A549 (cell line): ENCODE data around the gene FNIP1. TPM values are rescaled to one million over a fixed set of nuclear protein-coding genes. Genes with fewer than 3 reads are reported as not detected.

Experiments
- ATAC-seq, 2 experiments: fragments of 200-7000 bp in 1 of 2; fragments of >200 bp in 1 of 2; cut with Nextera tagmentation in 1 of 2; cut with Tn5 transposase in 1 of 2; 3 replicates each; pipeline versions ENCODE4 v1.8.0 to v1.9.1; 2018 to 2020; ENCODE audit warnings: mild to moderate bottlenecking in 1 of 2, moderate library complexity in 1 of 2
- CTCF ChIA-PET: fragments of 300-600 bp; sonication (Branson Sonifier 250); formaldehyde crosslinking; extraction: SDS; loops from one replicate; lab custom pipeline; 2021; ENCODE audit warnings: antibody characterized with exemption, inconsistent platforms; lab: Yijun Ruan, JAX
- POLR2A ChIA-PET: fragments of 350-600 bp; formaldehyde crosslinking; extraction: SDS; loops from one replicate; lab custom pipeline; 2021; ENCODE audit warnings: antibody characterized with exemption, inconsistent platforms; lab: Yijun Ruan, JAX
- DNase-seq, 2 experiments: peaks; one replicate each; pipeline versions ENCODE4 v3.0.0 to v3.0.0-alpha.2; 2011 to 2016; ENCODE audit warnings: low read depth in 1 of 2, low spot score in 1 of 2
- FAIRE-seq: peaks from 2 replicates; lab custom pipeline; 2011; peaks lifted over from hg19 to GRCh38; lab: Jason Lieb, UNC
- H3K27ac ChIP-seq, 2 experiments: fragments of >200 bp; sonication (Bioruptor Twin); formaldehyde crosslinking; 3 replicates each; pipeline ENCODE4 v1.5.1; 2016 to 2017
- H3K4me1 ChIP-seq: fragments of >200 bp; sonication (Bioruptor Twin); formaldehyde crosslinking; 3 replicates; pipeline ENCODE4 v1.6.1; 2016
- H3K4me2 ChIP-seq: fragments of >200 bp; sonication (Bioruptor Twin); formaldehyde crosslinking; 3 replicates; pipeline ENCODE4 v1.6.1; 2016
- H3K4me3 ChIP-seq: fragments of >200 bp; sonication (Bioruptor Twin); formaldehyde crosslinking; 3 replicates; pipeline ENCODE4 v1.5.1; 2016
- H3K9me3 ChIP-seq: fragments of >200 bp; sonication (Bioruptor Twin); formaldehyde crosslinking; 3 replicates; pipeline ENCODE4 v1.6.1; 2016
- ATOH8 ChIP-seq: fragments of 250-450 bp; sonication (Bioruptor Pico); IDR thresholded peaks from 2 replicates; pipeline ENCODE4 v1.5.0; 2020; ENCODE audit warnings: low read depth, mild to moderate bottlenecking, moderate library complexity
- CHD2 ChIP-seq: fragments of 150-350 bp; IDR thresholded peaks from 2 replicates; pipeline ENCODE4 v1.6.1; 2014; ENCODE audit warnings: low read length; ENCODE audit not compliant: partially characterized antibody
- ESRRA ChIP-seq: fragments of 150-350 bp; IDR thresholded peaks from 2 replicates; pipeline ENCODE4 v1.6.1; 2014; ENCODE audit warnings: mild to moderate bottlenecking, low read length, borderline replicate concordance
- FOXS1 ChIP-seq: fragments of 250-450 bp; sonication (Bioruptor Pico); IDR thresholded peaks from 2 replicates; pipeline ENCODE4 v1.5.0; 2020; ENCODE audit warnings: mild to moderate bottlenecking, moderate library complexity
- HDAC2 ChIP-seq: fragments of 200-600 bp; sonication (generic); IDR thresholded peaks from 2 replicates; pipeline ENCODE4 v1.6.1; 2016
- HMGXB4 ChIP-seq: fragments of 250-450 bp; sonication (Bioruptor Pico); IDR thresholded peaks from 2 replicates; pipeline ENCODE4 v1.5.0; 2021; ENCODE audit warnings: mild to moderate bottlenecking, moderate library complexity, borderline replicate concordance
- HOXB13 ChIP-seq: fragments of 250-450 bp; sonication (Bioruptor Pico); IDR thresholded peaks from 2 replicates; pipeline ENCODE4 v1.5.0; 2020; ENCODE audit warnings: low read depth, mild to moderate bottlenecking, moderate library complexity
- HOXB5 ChIP-seq: fragments of 250-450 bp; sonication (Bioruptor Pico); IDR thresholded peaks from 2 replicates; pipeline ENCODE4 v1.5.0; 2020; ENCODE audit warnings: mild to moderate bottlenecking, moderate library complexity
- KDM5A ChIP-seq: fragments of 200-600 bp; sonication (generic); IDR thresholded peaks from 2 replicates; pipeline ENCODE4 v1.6.1; 2016; ENCODE audit warnings: antibody characterized with exemption, mild to moderate bottlenecking
- MAFK ChIP-seq: fragments of 450-650 bp; IDR thresholded peaks from 2 replicates; pipeline ENCODE4 v1.6.1; 2014; ENCODE audit not compliant: partially characterized antibody
- MAZ ChIP-seq: fragments of 150-350 bp; IDR thresholded peaks from 2 replicates; pipeline ENCODE4 v1.6.1; 2014; ENCODE audit warnings: antibody characterized with exemption, low read depth, low read length, borderline replicate concordance
- NFE2L2 ChIP-seq: fragments of 150-350 bp; conservative IDR thresholded peaks from 2 replicates; pipeline ENCODE4 v1.6.1; 2014; ENCODE audit warnings: low read length
- NPAS2 ChIP-seq: fragments of 250-450 bp; sonication (Bioruptor Pico); IDR thresholded peaks from 2 replicates; pipeline ENCODE4 v1.8.0; 2022; ENCODE audit warnings: mild to moderate bottlenecking, moderate library complexity, borderline replicate concordance
- PBX3 ChIP-seq: IDR thresholded peaks from 2 replicates; pipeline ENCODE4 v1.6.1; 2012
- POLR2AphosphoS2 ChIP-seq: conservative IDR thresholded peaks from 2 replicates; pipeline ENCODE4 v1.6.1; 2012; ENCODE audit warnings: low read length, improper control_type of control experiment, inconsistent platforms
- ZFP36 ChIP-seq: fragments of 450-650 bp; IDR thresholded peaks from 2 replicates; pipeline ENCODE4 v1.6.1; 2014; ENCODE audit warnings: borderline replicate concordance; ENCODE audit not compliant: partially characterized antibody
- ZSCAN20 ChIP-seq: fragments of 250-450 bp; sonication (Bioruptor Pico); IDR thresholded peaks from 2 replicates; pipeline ENCODE4 v1.8.0; 2022; ENCODE audit warnings: mild to moderate bottlenecking, moderate library complexity
- WGBS: methylation state at CpG from one replicate; pipeline ENCODE4 v1.1.6; 2017; ENCODE audit errors: missing lambda C conversion rate; 5-methylcytosine and 5-hydroxymethylcytosine counted together
- polyA plus RNA-seq, 4 experiments: library from polyadenylated mRNA; depleted of rRNA in 3 of 4; stranded (reverse); fragments of >200 nt; fragmentation: RNase III in 1 of 4; extraction: RNeasy Plus Mini Kit Qiagen cat#74134 plus additional on column Dnase treatment in 1 of 4; gene quantifications; 2 replicates in 3 of 4; 3 replicates in 1 of 4; pipeline ENCODE4 v1.2.3, GENCODE V29; 2011 to 2017
- TF ChIP-seq, protein P1 (sequence below): fragments of >200 bp; sonication (Bioruptor Twin); formaldehyde crosslinking; IDR thresholded peaks from 3 replicates; pipeline ENCODE4 v1.6.1; 2016
- TF ChIP-seq, protein P2 (sequence below): IDR thresholded peaks from 2 replicates; pipeline ENCODE4 v1.6.1; 2012

FNIP1 gene
- polyA plus RNA-seq, 2 of the 4 experiments (the other 2 are of a cell fraction), result 7.5 to 9.6 TPM

DNA sequence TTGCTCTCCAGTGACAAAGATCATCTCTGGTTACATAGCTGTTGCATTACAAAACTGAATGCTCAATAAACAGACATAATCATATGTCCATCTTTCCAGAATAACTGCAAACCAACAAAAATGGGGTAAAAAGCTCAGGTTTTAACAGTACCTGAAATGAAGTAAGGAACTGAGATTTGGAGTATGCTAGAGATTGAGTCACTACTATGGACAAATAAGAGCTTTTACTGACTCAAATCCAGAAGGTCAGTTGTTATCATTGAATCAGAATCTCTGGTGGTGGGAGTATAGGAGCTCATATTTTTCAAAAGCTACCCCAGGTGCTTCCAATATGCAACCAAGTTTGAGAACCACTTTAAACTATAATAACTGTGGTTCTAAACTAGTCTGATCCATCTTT lies 157.7 kb downstream of the FNIP1 start:
- FAIRE-seq (no peak), DNase-seq (no peak)
- CTCF ChIA-PET, result interaction anchor here (0.5 kb wide), 1 partner anchor 12 kb away, joined by 3 read pairs; no protein-coding TSS in a partner anchor
- H3K4me1 ChIP-seq, result peaks cover 9% of the 10 kb centered on the region
- TF ChIP-seq PBX3 (no peak), ATOH8 (CRISPR knock-in tag) (no peak), HOXB13 (no peak), FOXS1 (CRISPR knock-in tag) (no peak), KDM5A (no peak), NFE2L2 (no peak), HDAC2 (no peak), MAFK (no peak), ESRRA (no peak), ZSCAN20 (CRISPR knock-in tag) (no peak), POLR2AphosphoS2 (no peak), HOXB5 (CRISPR knock-in tag) (no peak), ZFP36 (no peak), NPAS2 (CRISPR knock-in tag) (no peak), MAZ (no peak)
- TF ChIP-seq, protein P1, sequence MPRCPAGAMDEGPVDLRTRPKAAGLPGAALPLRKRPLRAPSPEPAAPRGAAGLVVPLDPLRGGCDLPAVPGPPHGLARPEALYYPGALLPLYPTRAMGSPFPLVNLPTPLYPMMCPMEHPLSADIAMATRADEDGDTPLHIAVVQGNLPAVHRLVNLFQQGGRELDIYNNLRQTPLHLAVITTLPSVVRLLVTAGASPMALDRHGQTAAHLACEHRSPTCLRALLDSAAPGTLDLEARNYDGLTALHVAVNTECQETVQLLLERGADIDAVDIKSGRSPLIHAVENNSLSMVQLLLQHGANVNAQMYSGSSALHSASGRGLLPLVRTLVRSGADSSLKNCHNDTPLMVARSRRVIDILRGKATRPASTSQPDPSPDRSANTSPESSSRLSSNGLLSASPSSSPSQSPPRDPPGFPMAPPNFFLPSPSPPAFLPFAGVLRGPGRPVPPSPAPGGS, result no peak
- TF ChIP-seq, protein P2, sequence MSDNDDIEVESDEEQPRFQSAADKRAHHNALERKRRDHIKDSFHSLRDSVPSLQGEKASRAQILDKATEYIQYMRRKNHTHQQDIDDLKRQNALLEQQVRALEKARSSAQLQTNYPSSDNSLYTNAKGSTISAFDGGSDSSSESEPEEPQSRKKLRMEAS, result no peak
- TF ChIP-seq, all 56 proteins: peak for 0
- Histone ChIP-seq H3K4me2 (no peak overlapping the region), H3K4me3 (no peak overlapping the region), H3K9me3 (no peaks in the 10 kb centered on the region), H3K27ac (no peak overlapping the region)
- ATAC-seq, result no peak
- POLR2A ChIA-PET, result no interaction called here

DNA sequence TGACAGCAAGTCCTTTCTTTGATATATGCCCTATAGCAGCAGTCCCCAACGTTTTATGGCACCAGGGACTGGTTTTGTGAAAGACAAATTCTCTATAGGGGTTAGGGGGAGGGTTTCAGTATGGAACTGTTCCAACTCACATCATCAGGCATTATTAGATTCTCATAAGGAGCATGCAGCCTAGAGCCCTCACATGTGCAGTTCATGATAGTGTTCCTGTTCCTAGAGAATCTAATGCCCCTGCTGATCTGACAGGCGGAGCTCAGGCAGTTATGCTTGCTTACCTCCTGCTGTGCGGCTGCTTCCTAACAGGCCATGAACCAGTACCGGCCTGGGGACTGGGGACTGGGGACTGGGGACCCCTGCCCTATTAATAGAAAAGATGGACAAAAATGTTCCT lies 159.1 kb downstream of the FNIP1 start:
- Histone ChIP-seq H3K27ac (no peak overlapping the region), H3K4me3 (no peak overlapping the region), H3K4me1 (peaks cover 20% of the 10 kb centered on the region), H3K4me2 (no peak overlapping the region), H3K9me3 (no peaks in the 10 kb centered on the region)
- DNase-seq, result no peak
- no peak for TF ChIP-seq ATOH8 (CRISPR knock-in tag)
- no peak for TF ChIP-seq CHD2
- TF ChIP-seq HDAC2, result no peak
- TF ChIP-seq HMGXB4 (CRISPR knock-in tag), result no peak
- TF ChIP-seq MAZ, result no peak
- ChIA-PET CTCF (no interaction called here), POLR2A (no interaction called here)
- FAIRE-seq, result no peak
- ATAC-seq, result no peak
- WGBS, result 81% methylated on average over 4 of the region's 4 CpGs
